HuH-7.5 (cell line): ENCODE results near the gene TAF3.

Source experiments
- DNase-seq: peaks from one replicate; pipeline ENCODE4 v3.0.0; 2011; ENCODE audit warnings: low spot score

Gene TAF3

DNA sequence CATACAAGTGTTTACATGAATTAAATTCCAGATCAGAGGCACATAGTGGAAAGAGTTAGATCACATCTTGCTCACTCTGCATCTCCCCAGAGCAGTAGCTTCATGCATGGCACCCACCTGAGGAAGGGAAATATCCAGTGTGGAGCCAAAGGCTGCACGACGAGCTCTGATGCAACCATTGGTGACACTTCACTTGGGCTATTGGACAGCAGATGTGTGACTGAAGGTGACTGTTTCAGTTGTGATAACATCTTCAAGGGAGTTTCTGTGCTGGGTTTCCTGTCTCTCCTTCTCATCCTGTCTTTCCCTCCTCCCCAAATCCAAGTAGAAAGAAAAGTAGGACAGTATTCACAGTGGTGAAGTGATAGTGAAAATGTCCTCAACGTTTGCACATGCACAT lies 115.0 kb downstream of the TAF3 start:
- no peak for DNase-seq

DNA sequence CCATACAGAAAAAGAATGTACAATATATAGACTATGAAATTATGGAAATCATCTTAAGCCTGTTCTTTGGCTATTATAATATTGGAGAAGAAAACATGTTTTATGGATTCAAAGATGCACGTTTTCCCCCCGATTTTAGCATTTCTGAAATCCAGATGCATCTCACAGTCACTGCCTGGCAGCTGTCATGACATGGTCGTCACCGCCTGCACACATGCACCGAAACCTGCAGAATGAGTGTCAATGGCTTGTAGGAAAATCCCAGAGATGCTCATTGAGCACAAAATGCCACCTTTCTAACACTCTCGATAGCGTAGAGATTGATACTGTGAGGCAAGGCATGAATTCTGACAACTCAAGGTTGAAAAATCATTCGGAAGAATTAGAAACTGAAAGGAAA lies 115.5 kb downstream of the TAF3 start:
- no peak for DNase-seq

DNA sequence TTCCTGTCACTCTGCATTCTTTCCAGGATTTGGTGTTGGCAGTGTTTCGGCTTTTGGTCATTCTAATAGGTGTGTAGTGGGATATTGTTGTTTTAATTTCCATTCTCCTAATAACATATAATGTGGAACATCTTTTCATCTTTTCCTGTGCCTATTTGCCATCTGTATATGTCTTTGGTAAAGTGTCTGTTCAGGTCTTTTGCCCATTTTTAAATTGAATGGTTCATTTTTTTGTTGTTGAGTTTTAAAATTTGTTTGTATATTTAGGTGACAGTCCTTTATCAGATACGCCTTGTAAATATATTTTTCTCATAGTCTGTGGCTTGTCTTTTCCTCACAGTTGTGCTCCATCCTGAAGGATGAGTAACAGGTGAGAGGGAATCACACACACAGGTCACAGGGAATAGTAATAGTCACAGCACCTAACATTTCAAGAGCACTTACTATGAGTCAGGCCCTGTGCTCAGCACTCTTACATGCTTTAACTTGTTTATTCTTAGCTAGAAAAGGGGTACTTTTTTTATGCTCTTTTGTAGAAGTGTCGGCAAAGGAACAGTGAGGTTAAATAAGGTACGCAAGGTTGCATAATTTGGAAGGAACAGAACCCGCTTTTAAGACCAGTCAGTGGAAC lies 119.1 kb downstream of the TAF3 start:
- DNase-seq = no peak

GRCh38 chr10:7941576-7941975 lies 123.3 kb downstream of the TAF3 start:
- no peak for DNase-seq

DNA sequence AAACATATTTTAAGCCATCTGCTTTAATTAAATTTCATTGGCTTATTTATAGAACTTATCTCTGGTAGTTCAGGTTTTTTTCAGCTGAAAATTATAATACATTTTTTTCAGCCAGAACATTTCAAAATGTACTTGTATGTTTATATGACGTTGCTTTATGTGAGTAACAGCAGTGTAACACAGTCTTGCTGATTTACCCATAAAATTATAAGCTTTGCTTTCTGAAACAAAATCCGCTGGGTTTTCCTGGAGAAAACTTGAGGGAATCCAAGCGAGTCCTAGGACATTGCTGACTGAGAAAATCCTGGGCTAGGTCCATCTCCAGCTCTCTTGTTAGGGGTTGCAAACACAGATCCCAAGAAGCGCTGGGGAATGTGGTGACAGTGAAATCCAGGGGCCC lies 124.0 kb downstream of the TAF3 start:
- DNase-seq = no peak

DNA sequence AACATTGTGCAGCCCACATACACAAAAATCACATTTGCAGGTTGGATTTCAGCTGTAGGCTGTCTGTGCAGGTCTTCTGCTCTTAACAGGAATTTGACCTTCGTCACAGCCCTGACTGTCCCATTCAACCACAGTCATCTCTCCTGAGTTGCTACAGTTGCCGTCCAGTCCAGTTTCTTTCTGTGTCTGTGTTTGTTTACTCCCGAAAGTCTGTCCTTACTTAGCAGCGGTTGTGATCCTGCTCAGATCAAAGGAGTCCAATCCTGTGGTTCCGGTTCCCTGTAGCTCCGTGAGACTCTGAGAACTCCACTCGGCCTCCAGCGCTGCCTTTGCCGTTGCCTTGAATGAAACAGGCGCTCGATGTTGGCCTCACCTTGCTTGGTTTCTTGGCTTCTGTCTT lies 124.6 kb downstream of the TAF3 start:
- no peak for DNase-seq

DNA sequence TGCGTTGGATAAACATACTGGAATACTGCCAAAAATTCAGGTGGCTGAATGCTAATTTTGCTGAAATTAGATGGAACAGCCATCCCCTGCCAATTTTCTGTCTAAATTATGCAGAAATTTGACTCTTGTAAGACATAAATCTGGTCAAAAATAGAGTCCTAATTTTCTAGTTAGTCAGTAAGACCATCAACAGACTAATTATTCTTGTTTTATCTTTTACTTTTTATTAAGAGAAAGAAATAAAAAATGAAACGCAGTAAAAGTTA lies 125.8 kb downstream of the TAF3 start:
- DNase-seq = no peak

DNA sequence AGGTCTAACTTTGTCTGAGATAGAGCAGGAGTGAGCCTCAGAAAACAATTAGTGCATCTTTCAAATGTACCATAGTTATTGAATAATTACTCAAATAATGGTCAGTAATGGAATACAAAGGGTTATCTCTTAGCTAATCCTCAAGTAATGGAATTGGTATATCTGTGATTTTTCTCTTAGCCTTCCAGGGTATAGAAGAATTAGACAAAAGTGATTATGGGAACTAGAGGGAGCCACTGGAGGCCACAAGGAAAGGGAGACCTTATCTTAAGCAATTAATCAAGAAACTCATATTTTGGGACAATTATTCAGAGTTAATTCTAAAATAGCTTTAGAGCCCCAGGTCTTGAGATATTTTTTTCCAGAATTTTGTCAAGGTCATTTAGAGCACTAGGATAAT lies 126.2 kb downstream of the TAF3 start:
- DNase-seq = no peak

GRCh38 chr10:7945034-7945433 lies 126.7 kb downstream of the TAF3 start:
- DNase-seq = no peak

- DNase-seq = no peak
Observed at GRCh38 chr10:7945469-7946187, 127.3 kb downstream of the TAF3 start.

GRCh38 chr10:7948371-7949000 lies 130.2 kb downstream of the TAF3 start:
- no peak for DNase-seq

DNA sequence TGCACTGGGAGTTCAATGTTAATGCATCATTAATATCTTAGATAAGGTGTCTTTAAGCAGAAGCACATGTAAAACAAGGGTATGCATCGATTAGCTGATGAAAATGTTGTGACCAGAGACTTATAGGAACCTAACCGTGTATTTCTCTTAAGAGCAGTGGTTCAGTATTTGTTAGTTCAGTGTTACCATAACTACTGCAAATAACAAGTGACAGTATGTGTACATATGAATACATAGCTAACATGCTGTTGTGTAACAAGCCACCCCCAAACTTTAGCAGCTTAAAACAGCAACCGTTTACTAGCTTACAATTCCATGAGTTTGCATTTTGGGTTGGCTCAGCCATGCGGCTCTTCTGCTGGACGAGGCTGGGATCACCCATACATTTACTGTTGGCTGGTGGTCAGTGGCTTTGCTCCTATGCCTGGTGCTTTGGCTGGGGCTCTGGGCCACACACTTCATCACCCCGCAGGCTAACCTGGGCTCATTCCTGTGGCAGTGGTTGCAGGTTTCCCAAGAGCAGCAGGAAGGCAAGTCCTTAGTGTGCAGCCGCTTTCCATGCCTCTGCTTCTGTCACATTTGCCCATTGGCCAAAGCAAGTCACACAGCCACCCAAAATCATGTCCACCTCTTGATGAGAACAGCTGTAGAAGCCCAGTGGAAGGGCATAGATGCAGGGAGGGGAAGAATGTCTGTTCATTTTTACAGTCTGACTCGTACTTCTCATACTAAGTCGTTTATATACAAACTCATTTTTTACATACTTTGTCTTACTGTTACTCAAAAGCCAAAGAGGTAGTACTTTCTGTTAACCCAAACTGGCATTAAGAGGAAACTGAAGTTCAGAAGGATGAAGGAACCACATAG lies 132.9 kb downstream of the TAF3 start:
- no peak for DNase-seq

GRCh38 chr10:7952266-7952665 lies 134.0 kb downstream of the TAF3 start:
- no peak for DNase-seq

DNA sequence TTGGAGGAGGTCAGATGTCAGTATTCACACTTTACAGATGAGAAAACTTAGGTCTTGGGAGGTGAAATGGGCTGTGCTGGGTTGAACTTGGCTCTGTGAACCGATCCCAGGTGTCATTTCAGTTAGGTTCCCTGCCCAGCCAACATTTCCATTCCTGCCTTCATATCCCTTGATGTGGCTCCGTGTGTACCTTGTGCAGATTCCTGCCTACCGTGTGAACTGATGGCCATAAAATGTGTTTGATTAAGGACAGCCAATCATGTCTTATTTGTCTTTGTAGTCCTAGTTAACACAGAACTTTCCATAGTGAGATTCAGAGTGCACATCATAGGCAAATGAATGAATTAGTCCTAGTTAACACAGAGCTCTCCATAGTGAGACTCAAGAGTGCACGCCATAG lies 135.1 kb downstream of the TAF3 start:
- no peak for DNase-seq

- DNase-seq = no peak
Observed at GRCh38 chr10:7955446-7955845, 137.1 kb downstream of the TAF3 start.

DNA sequence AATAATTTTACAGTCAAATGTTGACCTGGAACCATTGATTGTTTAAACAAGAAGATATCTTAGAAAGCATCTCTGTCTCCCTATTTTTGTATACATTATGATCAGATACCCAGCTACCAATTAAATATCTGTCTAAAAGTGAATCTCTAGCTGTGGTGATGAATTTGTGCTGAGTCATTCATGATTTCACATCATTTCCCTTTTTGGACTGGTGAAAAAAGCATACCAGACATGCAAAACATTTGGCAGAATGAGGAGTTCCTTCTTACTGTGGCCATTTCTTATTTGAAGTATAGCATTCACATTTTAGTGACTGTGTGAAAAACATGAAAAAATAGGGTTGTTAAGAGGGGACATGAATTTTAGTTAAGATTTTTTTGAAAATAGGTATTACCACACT lies 138.2 kb downstream of the TAF3 start:
- DNase-seq = no peak

DNA sequence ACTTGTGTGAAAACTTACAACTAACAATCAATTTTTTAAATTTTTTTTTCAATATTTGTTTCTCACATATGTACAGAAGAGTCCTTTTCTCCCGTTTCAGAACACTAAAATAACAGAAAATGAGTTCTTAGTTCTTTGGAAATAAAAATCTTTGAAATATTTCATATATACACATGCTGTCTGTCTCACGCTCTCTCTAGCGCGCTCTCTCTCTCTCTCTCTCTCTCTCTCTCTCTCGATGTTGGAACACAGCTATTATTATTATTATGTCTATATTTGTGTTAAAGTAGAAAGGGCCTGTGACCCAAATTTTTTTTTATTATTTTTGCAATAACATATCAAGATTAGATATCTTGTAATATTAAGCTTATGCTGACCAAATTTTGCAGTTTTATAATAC lies 139.3 kb downstream of the TAF3 start:
- DNase-seq = no peak

GRCh38 chr10:7958442-7958841 lies 140.1 kb downstream of the TAF3 start:
- DNase-seq = no peak

DNA sequence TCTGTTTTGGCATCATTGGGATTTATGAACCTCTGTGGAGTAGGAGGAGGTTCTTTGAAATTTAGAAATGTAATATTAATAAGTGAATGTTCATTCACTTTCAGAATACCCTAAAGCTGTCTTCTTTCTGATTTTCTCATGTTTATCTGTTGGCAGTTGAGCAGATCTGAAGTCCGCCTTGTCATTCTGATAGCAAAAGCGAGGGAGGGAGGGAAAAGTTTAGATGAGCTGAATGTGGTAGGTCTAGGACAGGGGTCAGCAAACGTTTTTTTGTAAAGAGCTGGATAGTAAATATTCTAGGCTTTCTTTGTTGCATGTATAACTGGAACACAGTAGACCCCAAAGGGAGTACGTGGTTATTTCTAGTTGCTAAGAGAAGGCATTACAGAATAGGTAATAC lies 141.8 kb downstream of the TAF3 start:
- DNase-seq = no peak

DNA sequence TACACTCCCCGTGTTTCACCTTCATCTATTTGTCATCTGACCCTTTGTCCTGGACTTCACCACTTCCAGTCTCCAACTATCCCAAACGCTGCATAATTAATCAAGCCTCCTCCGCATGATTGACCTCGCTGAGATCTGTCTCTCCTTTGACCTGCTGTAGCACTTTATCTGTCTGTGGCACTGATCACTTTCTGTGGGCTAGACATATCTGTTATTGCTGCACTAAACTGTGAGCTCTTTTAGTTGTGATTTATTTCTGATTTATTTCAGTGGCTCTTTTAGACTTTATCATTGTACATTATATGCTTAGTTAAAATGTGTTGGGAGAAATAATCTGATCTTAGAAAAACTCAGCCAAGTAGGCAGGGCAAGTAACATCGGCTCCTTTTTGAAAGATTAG lies 144.3 kb downstream of the TAF3 start:
- no peak for DNase-seq

GRCh38 chr10:7965457-7965856 lies 147.2 kb downstream of the TAF3 start:
- no peak for DNase-seq

- DNase-seq = no peak
Observed at GRCh38 chr10:7967035-7967434, 148.7 kb downstream of the TAF3 start.

GRCh38 chr10:7968510-7969112 lies 150.3 kb downstream of the TAF3 start:
- DNase-seq = no peak
